GM21360 (cell line): ENCODE data around the gene MAP1LC3B2.

ENCODE experiments used
- ATAC-seq: cut with Tn5 transposase; IDR thresholded peaks from one replicate; pipeline ENCODE4 v1.9.1; 2021; ENCODE audit warnings: mild to moderate bottlenecking, moderate library complexity; ENCODE audit not compliant: unreplicated experiment

Gene MAP1LC3B2

GRCh38 chr12:116537101-116537904, 21.9 kb upstream of the MAP1LC3B2 start:
- ATAC-seq: peak; percentile 20

DNA sequence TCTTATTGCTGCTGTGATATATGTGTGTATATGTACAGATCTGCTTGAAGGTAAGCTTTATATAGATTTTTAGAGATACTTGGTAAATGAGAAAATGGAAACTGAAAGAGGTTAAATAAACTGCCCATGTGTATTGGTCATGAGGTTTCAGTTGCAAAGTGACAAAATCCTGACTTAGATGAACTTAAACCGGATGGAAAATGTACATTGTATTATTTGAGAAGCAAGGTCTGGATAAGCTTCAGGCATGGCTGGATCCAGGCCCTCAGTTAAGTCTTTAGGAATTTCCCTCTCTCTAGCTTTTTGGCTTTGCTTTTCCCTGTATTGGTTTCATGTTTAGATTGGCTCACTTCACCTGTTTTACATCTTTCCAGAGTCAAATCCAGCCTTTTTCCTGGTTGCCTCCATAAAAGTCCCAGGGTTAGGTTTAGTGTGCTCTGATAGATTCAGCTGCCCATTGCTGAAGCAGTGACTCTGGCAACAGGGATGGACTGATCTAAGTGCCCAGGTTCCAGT, 21.0 kb upstream of the MAP1LC3B2 start:
- peak; percentile 40 for ATAC-seq

DNA sequence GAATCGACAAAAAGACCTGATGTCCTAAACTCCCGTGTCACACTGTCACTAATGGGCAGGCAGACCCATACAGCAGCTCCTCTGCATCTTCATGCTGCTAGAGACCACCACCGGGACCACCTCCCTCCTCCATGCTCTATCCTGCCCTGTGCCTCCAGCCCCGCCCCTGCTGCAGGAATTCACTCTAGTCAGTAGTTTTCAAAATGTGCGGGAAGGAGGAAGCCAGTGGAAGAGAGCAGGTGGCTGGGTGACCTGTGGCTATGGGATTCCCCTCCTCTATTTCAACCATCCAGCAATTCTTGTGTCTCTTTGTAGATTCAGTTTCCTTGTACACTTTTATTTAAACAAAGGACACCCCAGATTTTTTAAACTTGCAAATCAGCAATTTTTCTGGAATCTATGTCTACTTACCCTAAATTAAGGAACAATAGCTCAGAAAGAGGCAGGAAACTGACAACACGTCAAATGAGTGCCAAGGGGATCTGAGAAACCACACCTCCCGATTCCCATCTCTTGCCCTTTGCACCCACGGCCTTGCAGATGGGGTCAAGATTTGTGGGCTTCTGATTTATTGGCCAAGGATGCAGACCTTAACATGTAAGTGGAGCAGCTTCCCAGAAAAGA, 20.4 kb upstream of the MAP1LC3B2 start:
- no peak for ATAC-seq

DNA sequence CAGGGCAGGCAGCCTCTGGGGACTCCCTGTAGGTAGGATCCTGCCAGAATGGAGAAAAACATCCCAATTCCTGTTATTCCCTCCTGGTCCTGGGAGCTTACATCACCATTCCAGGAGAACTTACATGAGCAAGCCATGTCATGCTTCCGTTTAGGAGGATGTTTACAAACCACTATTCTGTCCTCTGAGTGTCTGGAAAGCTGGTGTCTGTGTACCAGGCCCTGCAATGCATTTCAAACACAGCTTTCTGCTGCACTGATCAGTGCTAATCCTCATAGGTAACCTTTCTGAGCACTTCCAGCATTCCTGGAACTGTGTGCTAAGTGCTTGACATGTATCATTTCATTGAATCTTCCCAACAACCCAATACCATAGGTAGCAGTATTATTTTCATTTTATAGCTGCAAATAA, 19.8 kb upstream of the MAP1LC3B2 start:
- no peak for ATAC-seq

DNA sequence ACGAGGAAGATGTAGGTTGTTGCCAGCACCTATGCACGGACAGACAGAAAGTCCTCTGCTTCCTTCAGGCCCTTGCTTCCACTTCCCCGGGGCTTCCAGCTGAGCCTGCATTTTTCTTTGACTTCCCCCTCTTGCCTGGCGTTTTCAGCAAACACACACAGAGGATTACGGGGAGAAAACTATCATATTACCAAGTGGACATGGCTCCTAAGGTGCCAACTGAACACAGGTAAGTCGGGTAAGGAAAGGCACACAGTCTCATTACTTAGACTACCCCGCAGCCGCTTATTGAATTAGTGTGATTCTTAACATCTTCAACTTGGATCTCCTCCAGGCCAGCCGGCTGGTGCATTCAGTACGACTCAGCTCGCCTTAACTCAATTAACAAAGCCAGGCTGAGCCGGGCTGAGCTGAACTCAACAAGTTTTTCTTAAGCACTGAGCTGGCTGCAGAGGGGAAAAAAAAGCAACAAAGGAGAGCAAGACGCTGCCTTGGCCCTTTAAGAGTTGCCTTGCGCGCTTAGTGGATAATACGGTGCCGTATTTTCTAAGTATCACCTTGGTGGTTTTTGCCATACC, 19.2 kb upstream of the MAP1LC3B2 start:
- no peak for ATAC-seq

GRCh38 chr12:116540622-116541152, 18.5 kb upstream of the MAP1LC3B2 start:
- no peak for ATAC-seq

- ATAC-seq: no peak
Observed at GRCh38 chr12:116541547-116542344, 17.4 kb upstream of the MAP1LC3B2 start.

GRCh38 chr12:116542345-116542956, 16.7 kb upstream of the MAP1LC3B2 start:
- no peak for ATAC-seq

GRCh38 chr12:116544656-116545055, 14.5 kb upstream of the MAP1LC3B2 start:
- ATAC-seq: no peak

- no peak for ATAC-seq
Observed at GRCh38 chr12:116545144-116545543, 14.0 kb upstream of the MAP1LC3B2 start.

GRCh38 chr12:116545936-116546335, 13.2 kb upstream of the MAP1LC3B2 start:
- ATAC-seq: no peak

DNA sequence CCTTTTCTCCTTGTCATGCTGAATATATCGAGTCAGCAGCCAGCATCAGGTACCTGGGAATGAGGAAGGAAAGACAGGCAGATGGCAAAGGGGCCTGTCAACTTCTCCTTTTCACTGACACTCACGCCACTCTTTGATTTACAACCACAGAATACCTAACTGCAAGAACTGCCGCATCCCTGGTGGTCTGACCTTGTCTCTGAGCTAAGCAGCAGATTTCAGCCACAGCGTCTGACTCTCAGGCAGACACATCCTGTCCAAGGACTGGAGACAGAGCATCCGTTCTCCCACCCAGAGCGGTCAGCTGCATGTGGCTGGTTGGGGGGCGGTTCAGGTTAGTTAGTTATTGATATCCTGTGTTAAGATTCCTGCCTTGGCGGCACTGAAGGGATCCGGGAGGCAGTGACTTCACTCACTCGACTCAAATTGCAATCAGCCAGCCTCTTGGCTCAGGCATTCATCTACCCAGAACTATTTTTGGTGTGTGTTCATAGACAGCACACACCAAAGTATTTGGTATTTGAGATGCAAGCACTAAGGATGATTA, 11.2 kb upstream of the MAP1LC3B2 start:
- peak; percentile 72 for ATAC-seq

GRCh38 chr12:116549993-116550392, 9.2 kb upstream of the MAP1LC3B2 start:
- ATAC-seq: no peak

DNA sequence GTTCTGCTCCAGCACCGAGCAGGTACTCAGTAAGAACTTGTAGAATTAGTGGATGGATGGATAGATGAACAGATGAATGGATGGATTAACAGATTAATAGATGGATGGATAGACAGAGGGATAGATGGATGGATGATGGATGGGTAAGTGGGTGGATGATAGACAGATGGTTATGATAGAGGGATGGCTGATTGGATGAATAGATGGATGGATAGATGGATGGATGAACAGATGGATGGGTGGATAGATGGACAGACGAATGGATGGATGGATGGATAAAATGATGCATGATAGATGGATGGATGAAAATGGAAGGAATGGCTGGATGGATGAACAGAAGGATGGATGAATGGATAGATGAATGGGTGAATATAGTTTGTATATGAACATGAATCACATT, 8.0 kb upstream of the MAP1LC3B2 start:
- ATAC-seq: no peak

- ATAC-seq: no peak
Observed at GRCh38 chr12:116551619-116551951, 7.6 kb upstream of the MAP1LC3B2 start.

DNA sequence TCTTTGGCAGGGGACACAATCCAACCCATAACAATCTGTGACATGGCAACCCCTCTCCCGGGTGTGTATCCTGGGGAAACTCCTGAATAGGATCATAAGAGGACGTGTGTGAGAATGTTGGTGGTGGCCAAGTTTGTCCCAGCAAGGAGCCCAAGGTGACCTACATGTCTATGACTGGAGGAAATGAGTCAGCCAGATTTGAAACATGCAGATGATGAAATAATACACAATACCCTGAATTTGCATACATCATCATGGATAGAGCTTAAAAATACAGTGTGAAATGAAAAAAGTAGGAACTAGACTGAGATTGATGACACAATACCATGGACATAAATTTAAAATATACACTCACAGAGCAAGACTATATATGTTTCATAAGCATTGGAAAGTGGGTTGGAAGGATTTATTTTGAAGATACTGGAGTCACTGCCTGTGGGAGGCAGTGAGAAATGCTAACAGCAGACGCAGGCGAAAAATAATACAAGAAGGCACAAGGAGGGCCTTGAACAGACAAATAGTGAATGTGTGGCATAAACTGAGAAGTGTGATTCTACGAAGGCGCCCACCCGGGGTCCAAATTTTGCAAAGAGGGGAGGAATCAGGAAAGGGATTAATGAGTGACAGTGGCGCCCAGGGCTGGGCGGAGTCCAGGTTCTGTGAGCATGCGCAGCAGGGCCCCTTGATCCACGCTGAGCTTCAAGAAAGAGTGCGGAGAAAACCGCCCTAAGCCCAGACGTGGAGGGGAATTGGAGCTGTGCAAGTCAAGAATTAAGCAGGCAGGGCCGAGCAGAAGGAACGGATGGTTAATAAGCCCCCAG, 7.0 kb upstream of the MAP1LC3B2 start:
- no peak for ATAC-seq

- ATAC-seq: no peak
Observed at GRCh38 chr12:116552773-116553373, 6.3 kb upstream of the MAP1LC3B2 start.

DNA sequence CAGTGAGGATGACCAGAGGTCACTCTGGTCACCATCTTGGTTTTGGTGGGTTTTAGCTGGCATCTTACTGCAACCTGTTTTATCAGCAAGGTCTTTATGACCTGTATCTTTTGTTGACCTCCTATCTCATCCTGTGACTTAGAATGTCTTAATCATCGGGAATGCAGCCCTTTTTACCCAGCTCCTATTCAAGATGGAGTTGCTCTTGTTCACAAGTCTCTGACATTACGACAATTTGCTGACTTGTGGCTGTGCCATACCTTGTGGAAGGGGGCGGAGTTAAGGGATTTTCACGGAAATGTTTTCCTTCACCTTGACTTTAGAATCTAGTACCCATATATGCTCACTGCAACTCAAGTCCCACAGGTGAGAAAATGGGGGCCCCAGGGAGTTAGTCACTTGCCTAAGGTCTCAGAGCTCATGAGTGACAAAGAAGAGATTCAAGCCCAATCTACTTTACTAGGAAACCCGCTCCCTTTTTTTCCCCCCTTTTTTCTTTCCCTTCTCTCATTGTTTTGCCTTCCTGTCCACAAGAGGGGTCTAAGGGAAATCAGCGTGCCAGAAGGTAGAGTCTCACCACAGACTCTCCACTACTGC, 2.7 kb upstream of the MAP1LC3B2 start:
- ATAC-seq: no peak
